HG03432 (cell line): ENCODE data around the gene XPR1.
"Not testable (repeated sequence)": the region's sequence is repeated elsewhere in the genome, so short reads cannot be mapped to it uniquely, and the experiment has no call there.

ENCODE experiments used
- ATAC-seq: cut with Tn5 transposase; IDR thresholded peaks from one replicate; pipeline ENCODE4 v1.9.1; 2021; ENCODE audit warnings: mild to moderate bottlenecking, moderate library complexity; ENCODE audit not compliant: unreplicated experiment

Gene XPR1

GRCh38 chr1:180711260-180711659 is 79.4 kb downstream of the XPR1 start:
- not testable (repeated sequence) for ATAC-seq

- ATAC-seq: no peak
These were observed 88.9 kb downstream of the XPR1 start for GRCh38 chr1:180720753-180721152.

- no peak for ATAC-seq
These were observed 90.8 kb downstream of the XPR1 start for GRCh38 chr1:180722586-180722985.

- ATAC-seq: no peak
These were observed 92.2 kb downstream of the XPR1 start for GRCh38 chr1:180724055-180724454.

GRCh38 chr1:180726024-180726423 is 94.2 kb downstream of the XPR1 start:
- ATAC-seq: not testable (repeated sequence)

DNA sequence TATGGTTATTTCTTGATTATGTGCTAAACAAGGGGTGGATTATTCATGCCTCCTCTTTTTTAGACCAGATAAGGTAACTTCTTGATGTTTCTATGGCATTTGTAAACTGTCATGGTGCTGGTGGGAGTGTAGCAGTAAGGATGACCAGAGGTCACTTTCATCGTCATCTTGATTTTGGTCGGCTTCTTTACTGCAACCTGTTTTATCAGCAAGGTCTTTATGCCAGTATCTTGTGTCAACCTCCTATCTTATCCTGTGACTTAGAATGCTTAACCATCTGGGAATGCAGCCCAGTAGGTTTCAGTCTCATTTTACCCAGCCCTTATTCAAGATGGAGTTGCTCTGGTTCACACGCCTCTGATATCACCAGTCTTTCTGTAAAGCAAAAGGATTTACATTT is 95.9 kb downstream of the XPR1 start:
- not testable (repeated sequence) for ATAC-seq

DNA sequence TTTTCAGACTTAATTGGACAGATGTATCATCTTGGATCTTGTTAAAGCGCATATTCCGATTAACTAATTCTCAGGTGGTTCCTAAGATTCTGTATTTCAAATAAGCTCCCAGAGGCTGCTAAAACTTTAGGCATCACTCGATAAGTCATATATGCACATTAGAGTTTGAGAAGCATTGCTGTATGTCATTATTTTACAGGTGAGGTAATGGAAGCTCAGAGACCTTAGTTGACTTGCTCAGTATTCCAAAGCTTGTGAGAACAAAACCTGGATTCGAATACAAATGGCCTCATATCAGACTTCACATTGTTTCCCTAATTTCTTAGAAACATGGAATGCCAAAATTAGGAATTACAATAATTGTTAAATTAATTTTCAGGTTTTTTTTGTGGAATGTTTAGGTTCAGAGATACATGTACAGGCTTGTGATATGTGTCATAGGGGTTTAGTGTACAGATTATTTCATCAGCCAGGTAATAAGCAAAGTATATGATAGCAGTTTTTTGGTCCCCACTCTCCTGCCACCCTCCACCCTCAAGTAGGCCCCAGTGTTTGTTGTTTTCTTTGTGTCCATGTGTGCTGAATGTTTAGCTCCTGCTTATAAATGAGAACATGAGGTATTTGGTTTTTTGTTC is 96.8 kb downstream of the XPR1 start:
- ATAC-seq: no peak

GRCh38 chr1:180731131-180731530 is 99.3 kb downstream of the XPR1 start:
- no peak for ATAC-seq

- ATAC-seq: no peak
These were observed 101.0 kb downstream of the XPR1 start for GRCh38 chr1:180732866-180733265.

DNA sequence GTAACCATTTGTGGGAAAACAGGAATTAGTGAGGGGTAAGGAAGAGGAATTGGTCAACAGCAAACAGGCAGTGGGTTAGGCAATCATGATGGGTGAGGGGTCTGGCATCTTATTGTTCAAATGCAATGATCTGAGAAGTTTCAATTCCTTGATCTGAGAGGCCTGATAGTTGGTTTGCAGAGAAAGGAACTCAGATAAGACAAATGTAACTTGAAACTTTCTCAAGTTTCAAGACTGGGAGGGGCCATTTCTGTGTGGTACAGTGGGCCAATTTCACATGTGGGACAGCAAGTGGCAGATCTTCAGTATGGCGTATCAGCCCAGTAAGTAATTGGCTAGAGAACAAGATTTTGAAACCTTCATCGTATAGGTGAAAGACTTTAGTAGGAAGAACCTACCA is 102.5 kb downstream of the XPR1 start:
- ATAC-seq: no peak

- ATAC-seq: no peak
These were observed 110.8 kb downstream of the XPR1 start for GRCh38 chr1:180742663-180743062.

- no peak for ATAC-seq
These were observed 112.0 kb downstream of the XPR1 start for GRCh38 chr1:180743868-180744267.

GRCh38 chr1:180745098-180745497 is 113.3 kb downstream of the XPR1 start:
- ATAC-seq: no peak

GRCh38 chr1:180751921-180752320 is 120.1 kb downstream of the XPR1 start:
- no peak for ATAC-seq

DNA sequence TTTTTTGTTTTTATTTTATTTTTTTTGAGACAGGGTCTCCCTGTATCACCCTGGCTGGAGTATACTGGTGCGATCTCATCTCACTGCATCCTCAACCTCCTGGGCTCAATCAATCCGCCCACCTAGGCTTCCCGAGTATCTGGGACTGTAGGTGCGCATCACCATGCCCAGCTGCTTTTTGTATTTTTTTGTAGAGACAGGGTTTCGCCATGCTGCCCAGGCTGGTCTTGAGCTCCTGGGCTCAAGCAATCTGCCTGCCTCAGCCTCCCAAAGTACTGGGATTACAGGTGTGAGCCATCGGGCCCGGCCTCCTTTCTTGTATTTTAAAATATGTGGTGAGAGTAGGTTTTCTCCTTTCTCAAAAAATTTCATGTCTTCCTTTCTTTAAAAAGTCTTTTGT is 122.6 kb downstream of the XPR1 start:
- no peak for ATAC-seq

GRCh38 chr1:180757657-180758056 is 125.8 kb downstream of the XPR1 start:
- ATAC-seq: no peak

- ATAC-seq: no peak
These were observed 131.0 kb downstream of the XPR1 start for GRCh38 chr1:180762796-180763195.

DNA sequence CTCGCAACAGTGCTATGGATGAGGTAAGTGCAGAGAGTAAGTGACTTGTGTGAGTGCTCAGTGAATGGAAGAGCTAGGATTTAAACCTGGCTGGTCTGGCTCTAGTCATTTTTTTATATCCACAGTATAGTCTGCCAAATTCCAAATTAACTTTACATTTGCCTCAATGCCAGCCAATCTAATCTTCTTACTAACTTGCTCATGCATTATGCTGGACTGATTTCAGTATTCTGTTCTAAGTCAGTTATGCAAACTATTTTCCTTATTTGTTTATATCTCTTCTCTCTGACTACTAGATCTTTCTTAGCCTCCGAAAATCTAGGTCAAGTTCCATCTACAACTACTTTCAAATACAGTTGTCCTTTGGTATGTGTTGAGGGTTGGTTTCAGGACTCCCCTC is 133.3 kb downstream of the XPR1 start:
- no peak for ATAC-seq

DNA sequence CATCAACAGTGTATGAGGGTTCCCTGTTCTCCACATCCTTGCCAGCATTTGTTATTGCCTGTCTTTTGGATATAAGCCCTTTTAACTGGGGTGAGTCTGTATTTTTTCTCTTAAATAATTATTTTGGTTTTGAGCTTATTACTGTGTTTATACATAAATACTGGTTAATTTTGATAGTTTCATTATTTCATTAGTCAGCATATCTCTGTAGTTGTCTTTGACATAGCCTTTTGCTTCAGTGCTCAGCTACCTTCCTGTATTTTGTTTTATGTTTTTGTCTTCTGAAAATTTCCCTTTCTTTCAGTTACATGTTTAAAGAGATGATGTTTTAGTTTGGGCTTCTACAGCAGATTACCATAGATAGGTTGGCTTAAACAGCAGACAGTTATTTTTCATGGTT is 138.1 kb downstream of the XPR1 start:
- no peak for ATAC-seq

DNA sequence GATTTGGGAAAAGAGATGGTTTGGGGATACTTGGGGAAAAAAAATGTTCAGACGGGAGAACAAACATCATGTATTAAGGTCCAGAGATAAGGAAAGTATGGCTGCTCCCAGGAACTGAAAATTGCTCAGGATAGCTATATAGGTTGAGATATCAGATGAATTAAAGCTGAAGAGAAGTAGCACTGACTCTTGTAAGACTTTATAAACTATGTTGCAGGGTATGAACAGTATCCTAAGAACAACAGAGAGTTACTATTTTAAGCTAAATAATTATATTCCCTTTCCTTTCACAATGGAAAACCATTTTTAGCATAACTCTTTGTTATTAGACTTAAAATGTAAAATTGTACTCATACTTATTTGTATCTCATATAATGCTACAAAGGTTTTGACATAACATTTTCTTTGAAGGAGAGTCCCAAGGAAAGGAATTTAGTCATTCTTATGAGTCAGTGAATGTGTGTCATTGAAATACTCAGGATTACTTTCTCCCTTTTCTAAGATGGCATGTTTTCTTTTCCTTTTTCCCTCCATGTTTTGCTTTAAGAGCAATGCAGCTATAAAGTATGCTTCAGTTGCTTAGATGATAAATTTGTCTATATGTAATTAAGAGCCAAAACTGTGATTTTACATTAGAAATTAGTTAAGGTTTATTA is 141.5 kb downstream of the XPR1 start:
- no peak for ATAC-seq

DNA sequence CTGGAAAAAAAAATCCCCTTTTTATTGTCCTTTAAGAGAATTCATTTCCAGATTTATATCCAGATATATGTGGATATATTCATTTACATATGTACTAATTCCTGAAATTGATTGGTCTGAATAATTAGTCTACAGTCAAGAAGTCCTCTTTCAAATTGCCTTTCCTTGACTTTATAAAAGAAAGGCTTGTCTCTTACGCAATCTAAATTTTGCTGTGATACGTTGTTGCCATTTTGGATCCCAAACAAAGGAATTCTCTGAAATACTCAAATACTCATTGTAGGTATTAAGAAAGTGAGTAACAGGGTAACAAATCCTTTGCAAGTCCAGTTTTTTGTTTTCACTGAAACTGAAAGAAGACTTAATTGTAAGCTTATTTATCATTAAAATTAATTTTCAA is 144.0 kb downstream of the XPR1 start:
- no peak for ATAC-seq

GRCh38 chr1:180777072-180777689 is 145.4 kb downstream of the XPR1 start:
- ATAC-seq: no peak
